Measurements from ENCODE around the gene RACK1.

The RACK1 gene

GRCh38 chr5:181192337-181193046 is 51.2 kb downstream of the RACK1 start:
- DNase-seq: no peak

GRCh38 chr5:181191526-181192336 is 52.0 kb downstream of the RACK1 start:
- DNase-seq: no peak

- DNase-seq: no peak
Measured at GRCh38 chr5:181190711-181191525, 52.8 kb downstream of the RACK1 start.

- no peak for DNase-seq
Measured at GRCh38 chr5:181189962-181190710, 53.6 kb downstream of the RACK1 start.

GRCh38 chr5:181189363-181189961 is 54.2 kb downstream of the RACK1 start:
- DNase-seq: no peak

- no peak for DNase-seq
Measured at GRCh38 chr5:181188700-181189362, 54.9 kb downstream of the RACK1 start.

- no peak for DNase-seq
Measured at GRCh38 chr5:181187500-181188213, 56.0 kb downstream of the RACK1 start.

- no peak for DNase-seq
Measured at GRCh38 chr5:181186986-181187499, 56.7 kb downstream of the RACK1 start.

Measured in NCI-H345 (cell line).